HEK293 (cell line): ENCODE data around the gene ARF4.

Source experiments
- CTCF ChIA-PET: fragments of 350-600 bp; formaldehyde crosslinking; extraction: SDS; loops from one replicate; lab custom pipeline; 2021; ENCODE audit warnings: antibody characterized with exemption; lab: Yijun Ruan, JAX
- POLR2A ChIA-PET: fragments of 300-600 bp; formaldehyde crosslinking; extraction: SDS; loops from one replicate; lab custom pipeline; 2020; ENCODE audit warnings: antibody characterized with exemption, inconsistent platforms; lab: Yijun Ruan, JAX
- H3K27ac ChIP-seq: fragments of 200-500 bp; sonication (Bioruptor generic); 2 replicates; pipeline ENCODE4 v1.5.1; 2014; ENCODE audit warnings: low read depth, low read length, control low read depth, inconsistent platforms; ENCODE audit errors: extremely low read depth
- H3K36me3 ChIP-seq, 2 experiments: fragments of 200-500 bp in 1 of 2; sonication (Bioruptor generic) in 1 of 2; 1 replicate in 1 of 2; 2 replicates in 1 of 2; pipeline ENCODE4 v1.5.1; 2014 to 2017; ENCODE audit warnings: inconsistent platforms in 2 of 2, low read length in 2 of 2; ENCODE audit not compliant: control insufficient read depth in 2 of 2, insufficient read depth in 1 of 2
- H3K4me1 ChIP-seq: fragments of 200-500 bp; sonication (Bioruptor generic); 2 replicates; pipeline ENCODE4 v1.5.1; 2014; ENCODE audit warnings: mild to moderate bottlenecking, low read length, inconsistent platforms; ENCODE audit not compliant: control insufficient read depth, insufficient read depth
- H3K4me3 ChIP-seq: 2 replicates; pipeline ENCODE4 v1.5.1; 2011; ENCODE audit warnings: low read depth, mild to moderate bottlenecking, control low read depth, low read length, moderate library complexity
- H3K9me3 ChIP-seq: fragments of 200-500 bp; sonication (Bioruptor generic); 2 replicates; pipeline ENCODE4 v1.5.1; 2014; ENCODE audit warnings: low read depth, low read length, inconsistent platforms; ENCODE audit not compliant: control insufficient read depth, insufficient read depth
- GLIS1 ChIP-seq: fragments of 450-650 bp; formaldehyde crosslinking; IDR thresholded peaks from 2 replicates; pipeline ENCODE4 v1.5.1; 2016; ENCODE audit warnings: missing biosample characterization, missing genetic modification characterization
- GLIS2 ChIP-seq: fragments of 450-650 bp; formaldehyde crosslinking; IDR thresholded peaks from 2 replicates; pipeline ENCODE4 v1.5.1; 2016; ENCODE audit warnings: missing biosample characterization, missing genetic modification characterization
- PRDM1 ChIP-seq: fragments of 450-650 bp; formaldehyde crosslinking; IDR thresholded peaks from 2 replicates; pipeline ENCODE4; 2016; ENCODE audit warnings: missing biosample characterization, missing genetic modification characterization
- ZIC2 ChIP-seq: fragments of 450-650 bp; formaldehyde crosslinking; IDR thresholded peaks from 2 replicates; pipeline ENCODE4 v1.5.1; 2016; ENCODE audit warnings: missing biosample characterization, missing genetic modification characterization
- ZNF10 ChIP-seq: fragments of 450-650 bp; formaldehyde crosslinking; IDR thresholded peaks from 2 replicates; pipeline ENCODE4 v1.5.1; 2017; ENCODE audit warnings: missing biosample characterization, missing genetic modification characterization
- ZNF140 ChIP-seq: fragments of 450-650 bp; formaldehyde crosslinking; IDR thresholded peaks from 2 replicates; pipeline ENCODE4 v1.5.1; 2016; ENCODE audit warnings: missing biosample characterization, missing genetic modification characterization
- ZNF16 ChIP-seq: fragments of 450-650 bp; formaldehyde crosslinking; IDR thresholded peaks from 2 replicates; pipeline ENCODE4 v1.5.1; 2016; ENCODE audit warnings: low read depth, missing biosample characterization, missing genetic modification characterization
- ZNF174 ChIP-seq: fragments of 450-650 bp; formaldehyde crosslinking; IDR thresholded peaks from 2 replicates; pipeline ENCODE4 v1.5.0; 2017; ENCODE audit warnings: missing biosample characterization, mild to moderate bottlenecking, missing genetic modification characterization
- ZNF24 ChIP-seq: fragments of 450-650 bp; formaldehyde crosslinking; IDR thresholded peaks from 2 replicates; pipeline ENCODE4 v1.5.1; 2016; ENCODE audit warnings: missing biosample characterization, missing genetic modification characterization
- ZNF248 ChIP-seq: fragments of 450-650 bp; formaldehyde crosslinking; IDR thresholded peaks from 2 replicates; pipeline ENCODE4 v1.5.1; 2017; ENCODE audit warnings: missing biosample characterization, missing genetic modification characterization
- ZNF292 ChIP-seq: fragments of 450-650 bp; formaldehyde crosslinking; IDR thresholded peaks from 2 replicates; pipeline ENCODE4 v1.5.1; 2016; ENCODE audit warnings: low read depth, missing biosample characterization, missing genetic modification characterization, borderline replicate concordance
- ZNF426 ChIP-seq: fragments of 450-650 bp; formaldehyde crosslinking; IDR thresholded peaks from 2 replicates; pipeline ENCODE4 v1.5.1; 2017; ENCODE audit warnings: missing biosample characterization, missing genetic modification characterization, mild to moderate bottlenecking, inconsistent platforms, moderate library complexity
- ZNF433 ChIP-seq: fragments of 450-650 bp; formaldehyde crosslinking; IDR thresholded peaks from 2 replicates; pipeline ENCODE4 v1.5.1; 2016; ENCODE audit warnings: missing biosample characterization, missing genetic modification characterization, low read depth
- ZNF548 ChIP-seq: fragments of 450-650 bp; formaldehyde crosslinking; IDR thresholded peaks from 2 replicates; pipeline ENCODE4 v1.5.1; 2016; ENCODE audit warnings: missing biosample characterization, missing genetic modification characterization
- ZNF585B ChIP-seq: fragments of 450-650 bp; formaldehyde crosslinking; IDR thresholded peaks from 2 replicates; pipeline ENCODE4 v1.5.1; 2016; ENCODE audit warnings: missing biosample characterization, missing genetic modification characterization
- ZNF654 ChIP-seq: fragments of 450-650 bp; formaldehyde crosslinking; IDR thresholded peaks from 2 replicates; pipeline ENCODE4 v1.5.1; 2016; ENCODE audit warnings: low read depth, missing biosample characterization, missing genetic modification characterization
- ZNF658 ChIP-seq: fragments of 450-650 bp; formaldehyde crosslinking; IDR thresholded peaks from 2 replicates; pipeline ENCODE4; 2016; ENCODE audit warnings: missing biosample characterization, missing genetic modification characterization
- ZNF76 ChIP-seq: fragments of 450-650 bp; formaldehyde crosslinking; IDR thresholded peaks from 2 replicates; pipeline ENCODE4; 2016; ENCODE audit warnings: low read depth, missing biosample characterization, missing genetic modification characterization, borderline replicate concordance
- ZNF777 ChIP-seq: fragments of 450-650 bp; formaldehyde crosslinking; IDR thresholded peaks from 2 replicates; pipeline ENCODE4 v1.5.1; 2017; ENCODE audit warnings: missing biosample characterization, missing genetic modification characterization, borderline replicate concordance
- TF ChIP-seq, protein P1 (sequence below): fragments of 450-650 bp; formaldehyde crosslinking; IDR thresholded peaks from 2 replicates; pipeline ENCODE4 v1.5.1; 2016; ENCODE audit warnings: missing biosample characterization, missing genetic modification characterization
- TF ChIP-seq, protein P2 (sequence below): fragments of 450-650 bp; formaldehyde crosslinking; IDR thresholded peaks from 2 replicates; pipeline ENCODE4 v1.5.1; 2016; ENCODE audit warnings: missing biosample characterization, missing genetic modification characterization
- TF ChIP-seq, protein P3 (sequence below): fragments of 450-650 bp; formaldehyde crosslinking; IDR thresholded peaks from 2 replicates; pipeline ENCODE4 v1.5.1; 2017; ENCODE audit warnings: missing biosample characterization, mild to moderate bottlenecking, missing genetic modification characterization, moderate library complexity
- TF ChIP-seq, protein P4 (sequence below): fragments of 450-650 bp; formaldehyde crosslinking; IDR thresholded peaks from 2 replicates; pipeline ENCODE4 v1.5.1; 2017; ENCODE audit warnings: missing biosample characterization, missing genetic modification characterization
- TF ChIP-seq, protein P5 (sequence below): IDR thresholded peaks from 2 replicates; pipeline ENCODE4 v1.6.1; 2011; ENCODE audit warnings: mild to moderate bottlenecking, low read depth, low read length, borderline replicate concordance
- TF ChIP-seq, protein P6 (sequence below): fragments of 450-650 bp; formaldehyde crosslinking; IDR thresholded peaks from 2 replicates; pipeline ENCODE4 v1.5.1; 2016; ENCODE audit warnings: missing biosample characterization, missing genetic modification characterization

The ARF4 gene

DNA sequence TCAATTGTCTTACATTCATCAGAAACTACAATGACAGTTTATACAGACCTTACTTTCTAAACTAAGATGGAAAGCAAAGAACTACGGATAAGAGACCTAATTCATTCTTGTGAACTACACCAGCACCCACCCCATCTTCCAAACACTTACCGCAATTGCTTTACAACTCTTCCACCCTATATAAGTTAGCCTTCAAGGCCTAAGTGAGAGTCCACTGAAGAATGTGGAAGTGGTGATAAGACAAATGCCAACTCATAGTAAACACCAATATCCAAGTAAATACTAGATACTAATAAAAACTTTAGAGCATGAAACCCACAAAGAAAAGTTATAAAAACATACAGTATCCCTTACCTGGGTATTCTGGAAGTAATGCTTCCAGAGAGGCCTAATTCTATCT, 13.6 kb downstream of the ARF4 start (continued):
- TF ChIP-seq GLIS2 (no peak), ZNF16 (tag by site-specific recombination) (no peak), ZNF585B (tag by site-specific recombination) (no peak)

DNA sequence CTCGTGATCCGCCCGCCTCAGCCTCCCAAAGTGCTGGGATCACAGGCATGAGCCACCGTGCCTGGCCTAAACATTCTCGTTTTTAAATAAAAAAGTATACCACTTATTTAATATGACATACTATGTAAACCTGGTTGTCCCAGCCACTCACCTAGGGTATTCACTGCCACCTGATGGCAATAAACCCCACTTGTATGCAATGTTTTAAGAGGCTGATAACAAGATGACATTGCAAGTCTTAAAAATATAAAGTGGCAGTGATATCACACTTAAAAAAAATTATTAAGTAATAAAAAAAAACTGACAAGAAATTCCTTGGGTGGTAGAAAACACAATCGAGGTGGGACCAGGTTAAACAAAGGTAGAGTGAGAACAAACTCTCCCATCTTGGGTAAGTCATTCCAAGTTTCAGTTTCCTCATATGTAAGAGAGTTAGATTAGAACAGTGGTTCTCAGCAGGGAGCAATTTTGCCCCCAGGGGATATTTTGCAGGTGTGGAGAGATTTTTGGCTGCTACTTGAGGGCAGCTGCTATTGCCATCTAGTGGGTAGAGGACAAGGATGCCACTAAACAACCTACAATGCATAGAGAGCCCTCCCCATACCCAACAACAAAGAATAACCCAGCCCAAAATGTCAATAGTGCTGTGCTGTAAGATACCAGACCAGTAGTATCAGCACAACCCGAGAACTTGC, 14.5 kb downstream of the ARF4 start:
- H3K4me3 ChIP-seq, result no peak overlapping the region
- no peaks in the 10 kb centered on the region for H3K9me3 ChIP-seq
- POLR2A ChIA-PET, result no interaction called here
- CTCF ChIA-PET, result interaction anchor here (1.4 kb wide), 1 partner anchor 10 kb away, joined by 3 read pairs; no protein-coding TSS in a partner anchor
- H3K36me3 ChIP-seq, result peaks cover 4 to 48% of the 10 kb centered on the region in 2 experiments; a peak in 2 of 3 replicates
- 0 out of 2 replicates have a peak, but pooled peaks cover 3% of the 10 kb centered on the region for H3K4me1 ChIP-seq
- no peak overlapping the region for H3K27ac ChIP-seq
- TF ChIP-seq ZNF777, result no peak
- TF ChIP-seq ZNF433 (tag by site-specific recombination), result no peak
- TF ChIP-seq ZNF140 (tag by site-specific recombination), result no peak
- TF ChIP-seq, protein P1, sequence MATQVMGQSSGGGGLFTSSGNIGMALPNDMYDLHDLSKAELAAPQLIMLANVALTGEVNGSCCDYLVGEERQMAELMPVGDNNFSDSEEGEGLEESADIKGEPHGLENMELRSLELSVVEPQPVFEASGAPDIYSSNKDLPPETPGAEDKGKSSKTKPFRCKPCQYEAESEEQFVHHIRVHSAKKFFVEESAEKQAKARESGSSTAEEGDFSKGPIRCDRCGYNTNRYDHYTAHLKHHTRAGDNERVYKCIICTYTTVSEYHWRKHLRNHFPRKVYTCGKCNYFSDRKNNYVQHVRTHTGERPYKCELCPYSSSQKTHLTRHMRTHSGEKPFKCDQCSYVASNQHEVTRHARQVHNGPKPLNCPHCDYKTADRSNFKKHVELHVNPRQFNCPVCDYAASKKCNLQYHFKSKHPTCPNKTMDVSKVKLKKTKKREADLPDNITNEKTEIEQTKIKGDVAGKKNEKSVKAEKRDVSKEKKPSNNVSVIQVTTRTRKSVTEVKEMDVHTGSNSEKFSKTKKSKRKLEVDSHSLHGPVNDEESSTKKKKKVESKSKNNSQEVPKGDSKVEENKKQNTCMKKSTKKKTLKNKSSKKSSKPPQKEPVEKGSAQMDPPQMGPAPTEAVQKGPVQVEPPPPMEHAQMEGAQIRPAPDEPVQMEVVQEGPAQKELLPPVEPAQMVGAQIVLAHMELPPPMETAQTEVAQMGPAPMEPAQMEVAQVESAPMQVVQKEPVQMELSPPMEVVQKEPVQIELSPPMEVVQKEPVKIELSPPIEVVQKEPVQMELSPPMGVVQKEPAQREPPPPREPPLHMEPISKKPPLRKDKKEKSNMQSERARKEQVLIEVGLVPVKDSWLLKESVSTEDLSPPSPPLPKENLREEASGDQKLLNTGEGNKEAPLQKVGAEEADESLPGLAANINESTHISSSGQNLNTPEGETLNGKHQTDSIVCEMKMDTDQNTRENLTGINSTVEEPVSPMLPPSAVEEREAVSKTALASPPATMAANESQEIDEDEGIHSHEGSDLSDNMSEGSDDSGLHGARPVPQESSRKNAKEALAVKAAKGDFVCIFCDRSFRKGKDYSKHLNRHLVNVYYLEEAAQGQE (tag by site-specific recombination), result no peak
- TF ChIP-seq, protein P2, sequence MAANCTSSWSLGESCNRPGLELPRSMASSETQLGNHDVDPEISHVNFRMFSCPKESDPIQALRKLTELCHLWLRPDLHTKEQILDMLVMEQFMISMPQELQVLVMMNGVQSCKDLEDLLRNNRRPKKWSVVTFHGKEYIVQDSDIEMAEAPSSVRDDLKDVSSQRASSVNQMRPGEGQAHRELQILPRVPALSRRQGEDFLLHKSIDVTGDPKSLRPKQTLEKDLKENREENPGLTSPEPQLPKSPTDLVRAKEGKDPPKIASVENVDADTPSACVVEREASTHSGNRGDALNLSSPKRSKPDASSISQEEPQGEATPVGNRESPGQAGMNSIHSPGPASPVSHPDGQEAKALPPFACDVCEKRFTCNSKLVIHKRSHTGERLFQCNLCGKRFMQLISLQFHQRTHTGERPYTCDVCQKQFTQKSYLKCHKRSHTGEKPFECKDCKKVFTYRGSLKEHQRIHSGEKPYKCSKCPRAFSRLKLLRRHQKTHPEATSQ (tag by site-specific recombination), result no peak
- no peak for TF ChIP-seq ZNF24 (tag by site-specific recombination)
- no peak for TF ChIP-seq ZNF292 (tag by site-specific recombination)
- no peak for TF ChIP-seq ZNF248 (tag by site-specific recombination)
- TF ChIP-seq ZNF426 (tag by site-specific recombination), result no peak
- peak; percentile 60 for TF ChIP-seq GLIS1
- no peak for TF ChIP-seq ZIC2 (tag by site-specific recombination)
- TF ChIP-seq ZNF10 (tag by site-specific recombination), result no peak
- no peak for TF ChIP-seq ZNF658
- TF ChIP-seq, protein P3, sequence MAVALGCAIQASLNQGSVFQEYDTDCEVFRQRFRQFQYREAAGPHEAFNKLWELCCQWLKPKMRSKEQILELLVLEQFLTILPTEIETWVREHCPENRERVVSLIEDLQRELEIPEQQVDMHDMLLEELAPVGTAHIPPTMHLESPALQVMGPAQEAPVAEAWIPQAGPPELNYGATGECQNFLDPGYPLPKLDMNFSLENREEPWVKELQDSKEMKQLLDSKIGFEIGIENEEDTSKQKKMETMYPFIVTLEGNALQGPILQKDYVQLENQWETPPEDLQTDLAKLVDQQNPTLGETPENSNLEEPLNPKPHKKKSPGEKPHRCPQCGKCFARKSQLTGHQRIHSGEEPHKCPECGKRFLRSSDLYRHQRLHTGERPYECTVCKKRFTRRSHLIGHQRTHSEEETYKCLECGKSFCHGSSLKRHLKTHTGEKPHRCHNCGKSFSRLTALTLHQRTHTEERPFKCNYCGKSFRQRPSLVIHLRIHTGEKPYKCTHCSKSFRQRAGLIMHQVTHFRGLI (tag by site-specific recombination), result no peak
- TF ChIP-seq, protein P4, sequence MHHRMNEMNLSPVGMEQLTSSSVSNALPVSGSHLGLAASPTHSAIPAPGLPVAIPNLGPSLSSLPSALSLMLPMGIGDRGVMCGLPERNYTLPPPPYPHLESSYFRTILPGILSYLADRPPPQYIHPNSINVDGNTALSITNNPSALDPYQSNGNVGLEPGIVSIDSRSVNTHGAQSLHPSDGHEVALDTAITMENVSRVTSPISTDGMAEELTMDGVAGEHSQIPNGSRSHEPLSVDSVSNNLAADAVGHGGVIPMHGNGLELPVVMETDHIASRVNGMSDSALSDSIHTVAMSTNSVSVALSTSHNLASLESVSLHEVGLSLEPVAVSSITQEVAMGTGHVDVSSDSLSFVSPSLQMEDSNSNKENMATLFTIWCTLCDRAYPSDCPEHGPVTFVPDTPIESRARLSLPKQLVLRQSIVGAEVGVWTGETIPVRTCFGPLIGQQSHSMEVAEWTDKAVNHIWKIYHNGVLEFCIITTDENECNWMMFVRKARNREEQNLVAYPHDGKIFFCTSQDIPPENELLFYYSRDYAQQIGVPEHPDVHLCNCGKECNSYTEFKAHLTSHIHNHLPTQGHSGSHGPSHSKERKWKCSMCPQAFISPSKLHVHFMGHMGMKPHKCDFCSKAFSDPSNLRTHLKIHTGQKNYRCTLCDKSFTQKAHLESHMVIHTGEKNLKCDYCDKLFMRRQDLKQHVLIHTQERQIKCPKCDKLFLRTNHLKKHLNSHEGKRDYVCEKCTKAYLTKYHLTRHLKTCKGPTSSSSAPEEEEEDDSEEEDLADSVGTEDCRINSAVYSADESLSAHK (tag by site-specific recombination), result no peak
- peak; percentile 38; the same call in 1 of the 2 replicates for TF ChIP-seq PRDM1 (tag by site-specific recombination)
- no peak for TF ChIP-seq ZNF548 (tag by site-specific recombination)
- TF ChIP-seq, protein P5, sequence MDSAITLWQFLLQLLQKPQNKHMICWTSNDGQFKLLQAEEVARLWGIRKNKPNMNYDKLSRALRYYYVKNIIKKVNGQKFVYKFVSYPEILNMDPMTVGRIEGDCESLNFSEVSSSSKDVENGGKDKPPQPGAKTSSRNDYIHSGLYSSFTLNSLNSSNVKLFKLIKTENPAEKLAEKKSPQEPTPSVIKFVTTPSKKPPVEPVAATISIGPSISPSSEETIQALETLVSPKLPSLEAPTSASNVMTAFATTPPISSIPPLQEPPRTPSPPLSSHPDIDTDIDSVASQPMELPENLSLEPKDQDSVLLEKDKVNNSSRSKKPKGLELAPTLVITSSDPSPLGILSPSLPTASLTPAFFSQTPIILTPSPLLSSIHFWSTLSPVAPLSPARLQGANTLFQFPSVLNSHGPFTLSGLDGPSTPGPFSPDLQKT, result no peak
- TF ChIP-seq ZNF174 (tag by site-specific recombination), result no peak
- no peak for TF ChIP-seq ZNF76 (tag by site-specific recombination)
- TF ChIP-seq ZNF654, result peak; percentile 43
- TF ChIP-seq, protein P6, sequence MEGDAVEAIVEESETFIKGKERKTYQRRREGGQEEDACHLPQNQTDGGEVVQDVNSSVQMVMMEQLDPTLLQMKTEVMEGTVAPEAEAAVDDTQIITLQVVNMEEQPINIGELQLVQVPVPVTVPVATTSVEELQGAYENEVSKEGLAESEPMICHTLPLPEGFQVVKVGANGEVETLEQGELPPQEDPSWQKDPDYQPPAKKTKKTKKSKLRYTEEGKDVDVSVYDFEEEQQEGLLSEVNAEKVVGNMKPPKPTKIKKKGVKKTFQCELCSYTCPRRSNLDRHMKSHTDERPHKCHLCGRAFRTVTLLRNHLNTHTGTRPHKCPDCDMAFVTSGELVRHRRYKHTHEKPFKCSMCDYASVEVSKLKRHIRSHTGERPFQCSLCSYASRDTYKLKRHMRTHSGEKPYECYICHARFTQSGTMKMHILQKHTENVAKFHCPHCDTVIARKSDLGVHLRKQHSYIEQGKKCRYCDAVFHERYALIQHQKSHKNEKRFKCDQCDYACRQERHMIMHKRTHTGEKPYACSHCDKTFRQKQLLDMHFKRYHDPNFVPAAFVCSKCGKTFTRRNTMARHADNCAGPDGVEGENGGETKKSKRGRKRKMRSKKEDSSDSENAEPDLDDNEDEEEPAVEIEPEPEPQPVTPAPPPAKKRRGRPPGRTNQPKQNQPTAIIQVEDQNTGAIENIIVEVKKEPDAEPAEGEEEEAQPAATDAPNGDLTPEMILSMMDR, result 0 out of 2 replicates have a peak, but pooled peaks have one; percentile 51
